Fibroblast of lung (primary cell): ENCODE data around the gene RTF1. TPM values are rescaled to one million over a fixed set of nuclear protein-coding genes. Genes with fewer than 3 reads are reported as not detected.

ENCODE experiments used
- DNase-seq, 2 donors: peaks; one replicate each; pipeline versions ENCODE4 v3.0.0 to v3.0.0-alpha.2; 2010; ENCODE audit warnings: low read depth in 2 of 2
- H2AFZ ChIP-seq: 2 replicates; pipeline ENCODE4 v1.5.1; 2012; ENCODE audit warnings: low read length, control low read depth, inconsistent platforms
- H3K27ac ChIP-seq: 2 replicates; pipeline ENCODE4 v1.5.1; 2011; ENCODE audit warnings: low read length, control low read depth; ENCODE audit not compliant: insufficient read depth
- H3K27me3 ChIP-seq: 2 replicates; pipeline ENCODE4 v1.5.1; 2011; ENCODE audit warnings: mild to moderate bottlenecking, low read length; ENCODE audit not compliant: control insufficient read depth, insufficient read depth
- H3K36me3 ChIP-seq: 2 replicates; pipeline ENCODE4 v1.5.1; 2011; ENCODE audit warnings: low read length; ENCODE audit not compliant: control insufficient read depth, insufficient read depth
- H3K4me1 ChIP-seq: 2 replicates; pipeline ENCODE4 v1.5.1; 2011; ENCODE audit warnings: low read length; ENCODE audit not compliant: control insufficient read depth, insufficient read depth; ENCODE audit errors: extremely low read depth
- H3K4me2 ChIP-seq: 2 replicates; pipeline ENCODE4 v1.5.1; 2011; ENCODE audit warnings: low read length, control low read depth; ENCODE audit not compliant: insufficient read depth; ENCODE audit errors: extremely low read depth
- H3K4me3 ChIP-seq, 4 experiments: fragments of 200-600 bp in 1 of 4; sonication (generic) in 1 of 4; replicated peaks in 1 of 4; 2 replicates each; pipeline ENCODE4 v1.5.1; 2011 to 2016; ENCODE audit warnings: low read length in 4 of 4, low read depth in 3 of 4, mild to moderate bottlenecking in 3 of 4, control low read depth in 2 of 4, inconsistent platforms in 1 of 4, mixed read lengths in 1 of 4; ENCODE audit not compliant: insufficient read depth in 1 of 4; ENCODE audit errors: control extremely low read depth in 1 of 4
- H3K79me2 ChIP-seq: 2 replicates; pipeline ENCODE4 v1.5.1; 2012; ENCODE audit warnings: mild to moderate bottlenecking, low read length, inconsistent platforms; ENCODE audit not compliant: control insufficient read depth, insufficient read depth
- H3K9ac ChIP-seq: 2 replicates; pipeline ENCODE4 v1.5.1; 2011; ENCODE audit warnings: mild to moderate bottlenecking, low read length, control low read depth; ENCODE audit not compliant: insufficient read depth
- H3K9me3 ChIP-seq: 2 replicates; pipeline ENCODE4 v1.5.1; 2012; ENCODE audit warnings: low read depth, low read length; ENCODE audit not compliant: control insufficient read depth, insufficient read depth
- H4K20me1 ChIP-seq: 2 replicates; pipeline ENCODE4 v1.5.1; 2011; ENCODE audit warnings: low read length; ENCODE audit not compliant: control insufficient read depth, insufficient read depth; ENCODE audit errors: extremely low read depth
- CTCF ChIP-seq, 2 donors: IDR thresholded peaks in 1 of 2; conservative IDR thresholded peaks in 1 of 2; 1 replicate in 1 of 2; 2 replicates in 1 of 2; pipeline ENCODE4 v1.5.1; 2011 to 2012; ENCODE audit warnings: low read length in 2 of 2, control low read depth in 1 of 2, inconsistent platforms in 1 of 2, low read depth in 1 of 2, mild to moderate bottlenecking in 1 of 2
- EZH2 ChIP-seq: IDR thresholded peaks from 2 replicates; pipeline ENCODE4 v1.5.1; 2012; ENCODE audit warnings: low read length, control low read depth, mild to moderate bottlenecking; ENCODE audit errors: missing control alignments
- polyA plus RNA-seq, 2 donors: library from polyadenylated mRNA; depleted of rRNA in 1 of 2; stranded (reverse) in 1 of 2; unstranded in 1 of 2; fragments of >200 nt; gene quantifications; 2 replicates each; pipeline ENCODE4 v1.2.1, GENCODE V29; 2011 to 2012; ENCODE audit warnings: missing spikeins in 1 of 2
- total RNA-seq: library from RNA; depleted of rRNA; stranded (reverse); fragments of >200 nt; gene quantifications from 2 replicates; pipeline ENCODE4 v1.2.1, GENCODE V29; 2014

Gene RTF1
- total and polyA plus RNA-seq, 2 donors (not counting 1 experiment from before 2014, with no cell fraction given), result 16.0 to 38.9 TPM

GRCh38 chr15:41416128-41416741 lies 660 bp upstream of the RTF1 start:
- H4K20me1 ChIP-seq, result no peaks in the 10 kb centered on the region
- H3K9ac ChIP-seq, result peak overlapping the region; percentile 92
- H3K27me3 ChIP-seq, result no peaks in the 10 kb centered on the region
- H3K27ac ChIP-seq, result peak overlapping the region; percentile 89
- H3K4me2 ChIP-seq, result peak overlapping the region; percentile 96
- TF ChIP-seq EZH2 (no peak), CTCF (conservative IDR thresholded peaks at IDR 0.05 in 1 of 2, IDR thresholded peaks at IDR 0.05 in 1 of 2; ENCODE audit: low read depth in 1 of 2, low read length in 2 of 2) (no peak)
- H3K4me3 ChIP-seq, result peak overlapping the region; percentile 83 to 97 (median 88)
- peak overlapping the region; percentile 92 for H2AFZ ChIP-seq
- no peaks in the 10 kb centered on the region for H3K36me3 ChIP-seq
- no peaks in the 10 kb centered on the region for H3K9me3 ChIP-seq
- peaks cover 48% of the 10 kb centered on the region for H3K79me2 ChIP-seq
- H3K4me1 ChIP-seq, result no peaks in the 10 kb centered on the region
- no peak for DNase-seq

- H3K79me2 ChIP-seq, result peaks cover 60% of the 10 kb centered on the region
- H3K9me3 ChIP-seq, result no peaks in the 10 kb centered on the region
- H3K9ac ChIP-seq, result peak overlapping the region; percentile 92
- peak overlapping the region; percentile 83 to 94 (median 88) for H3K4me3 ChIP-seq
- no peaks in the 10 kb centered on the region for H3K27me3 ChIP-seq
- no peaks in the 10 kb centered on the region for H3K36me3 ChIP-seq
- peak overlapping the region; percentile 85 for H2AFZ ChIP-seq
- peak; percentile 25 for DNase-seq
- H3K4me2 ChIP-seq, result peak overlapping the region; percentile 91
- TF ChIP-seq CTCF (conservative IDR thresholded peaks at IDR 0.05 in 1 of 2, IDR thresholded peaks at IDR 0.05 in 1 of 2; ENCODE audit: low read depth in 1 of 2, low read length in 2 of 2), result no peak
- no peak for TF ChIP-seq EZH2
- H3K27ac ChIP-seq, result peak overlapping the region; percentile 89
- no peaks in the 10 kb centered on the region for H3K4me1 ChIP-seq
- no peaks in the 10 kb centered on the region for H4K20me1 ChIP-seq
These were observed 712 bp downstream of the RTF1 start for GRCh38 chr15:41417418-41418195.

GRCh38 chr15:41423979-41424659 lies 7.2 kb downstream of the RTF1 start:
- H4K20me1 ChIP-seq, result no peaks in the 10 kb centered on the region

More at GRCh38 chr15:41423979-41424659, 7.2 kb downstream of the RTF1 start:
- Histone ChIP-seq H2AFZ (no peak overlapping the region), H3K4me2 (no peak overlapping the region), H3K4me1 (no peaks in the 10 kb centered on the region), H3K9me3 (no peaks in the 10 kb centered on the region), H3K27ac (no peak overlapping the region), H3K4me3 (no peak overlapping the region), H3K27me3 (no peaks in the 10 kb centered on the region), H3K79me2 (peaks cover 54% of the 10 kb centered on the region), H3K9ac (no peak overlapping the region), H3K36me3 (no peaks in the 10 kb centered on the region)
- TF ChIP-seq CTCF (conservative IDR thresholded peaks at IDR 0.05 in 1 of 2, IDR thresholded peaks at IDR 0.05 in 1 of 2; ENCODE audit: low read depth in 1 of 2, low read length in 2 of 2), result no peak
- TF ChIP-seq EZH2, result no peak
- DNase-seq, result no peak
